ENCODE results near the gene NEURL1. TPM values are rescaled to one million over a fixed set of nuclear protein-coding genes. Genes with fewer than 3 reads are reported as not detected.

The NEURL1 gene
- total and polyA plus RNA-seq, 2 experiments from 2014 or later = 2.3 to 4.6 TPM

- Histone ChIP-seq H2AFZ (no peak overlapping the region), H3K36me3 (replicated peaks; ENCODE audit: insufficient read depth, low read depth) (no peaks in the 10 kb centered on the region), H3K79me2 (no peaks in the 10 kb centered on the region), H3K27me3 (no peaks in the 10 kb centered on the region), H3K4me3 (no peak overlapping the region), H3K4me1 (ENCODE audit: insufficient read depth) (peaks cover 5% of the 10 kb centered on the region), H3K9me3 (ENCODE audit: low read depth) (no peaks in the 10 kb centered on the region), H3K9me2 (replicated peaks; ENCODE audit: insufficient read depth) (no peaks in the 10 kb centered on the region), H3K4me2 (no peak overlapping the region), H3K27ac (no peak overlapping the region), H4K20me1 (ENCODE audit: insufficient read depth, poor library complexity, severe bottlenecking) (no peaks in the 10 kb centered on the region)
- WGBS (ENCODE audit: low lambda C conversion rate, missing lambda C conversion rate) = 97% methylated on average over 17 of the region's 18 CpGs
- TF ChIP-seq EZH2phosphoT487 (IDR thresholded peaks at IDR 0.05; ENCODE audit: low read depth, severe bottlenecking, unreplicated experiment) (no peak), CTCF (IDR thresholded peaks at IDR 0.05; ENCODE audit: poor library complexity) (no peak), EZH2 (IDR thresholded peaks at IDR 0.05; ENCODE audit: borderline replicate concordance) (no peak)
- DNase-seq (ENCODE audit: low spot score) = no peak
Measured at GRCh38 chr10:103622286-103622685, 128.8 kb downstream of the NEURL1 start.

- Histone ChIP-seq H3K36me3 (replicated peaks; ENCODE audit: insufficient read depth, low read depth) (no peaks in the 10 kb centered on the region), H3K9me2 (replicated peaks; ENCODE audit: insufficient read depth) (no peaks in the 10 kb centered on the region), H3K27me3 (no peaks in the 10 kb centered on the region), H4K20me1 (ENCODE audit: insufficient read depth, poor library complexity, severe bottlenecking) (no peaks in the 10 kb centered on the region), H3K79me2 (no peaks in the 10 kb centered on the region), H3K4me1 (ENCODE audit: insufficient read depth) (no peaks in the 10 kb centered on the region), H3K9me3 (ENCODE audit: low read depth) (no peaks in the 10 kb centered on the region), H2AFZ (no peak overlapping the region), H3K27ac (no peak overlapping the region), H3K4me3 (no peak overlapping the region), H3K4me2 (no peak overlapping the region)
- WGBS (ENCODE audit: low lambda C conversion rate, missing lambda C conversion rate) = 95% methylated on average over 11 of the region's 11 CpGs
- DNase-seq (ENCODE audit: low spot score) = no peak
- TF ChIP-seq EZH2 (IDR thresholded peaks at IDR 0.05; ENCODE audit: borderline replicate concordance) = no peak
- TF ChIP-seq EZH2phosphoT487 (IDR thresholded peaks at IDR 0.05; ENCODE audit: low read depth, severe bottlenecking, unreplicated experiment) = no peak
- TF ChIP-seq CTCF (IDR thresholded peaks at IDR 0.05; ENCODE audit: poor library complexity) = no peak
Measured at GRCh38 chr10:103622935-103623574, 129.6 kb downstream of the NEURL1 start.

- no peak for DNase-seq (ENCODE audit: low spot score)
- Histone ChIP-seq H3K4me2 (no peak overlapping the region), H3K4me3 (no peak overlapping the region), H3K9me3 (ENCODE audit: low read depth) (no peaks in the 10 kb centered on the region), H2AFZ (no peak overlapping the region), H3K27me3 (no peaks in the 10 kb centered on the region), H4K20me1 (ENCODE audit: insufficient read depth, poor library complexity, severe bottlenecking) (no peaks in the 10 kb centered on the region), H3K79me2 (no peaks in the 10 kb centered on the region), H3K4me1 (ENCODE audit: insufficient read depth) (no peaks in the 10 kb centered on the region), H3K27ac (no peak overlapping the region), H3K36me3 (replicated peaks; ENCODE audit: insufficient read depth, low read depth) (no peaks in the 10 kb centered on the region), H3K9me2 (replicated peaks; ENCODE audit: insufficient read depth) (no peaks in the 10 kb centered on the region)
- 98% methylated on average over 11 of the region's 11 CpGs for WGBS (ENCODE audit: low lambda C conversion rate, missing lambda C conversion rate)
- TF ChIP-seq EZH2 (IDR thresholded peaks at IDR 0.05; ENCODE audit: borderline replicate concordance) (no peak), CTCF (IDR thresholded peaks at IDR 0.05; ENCODE audit: poor library complexity) (no peak)
Measured at GRCh38 chr10:103626178-103626577, 132.7 kb downstream of the NEURL1 start.

Data from hepatocyte (in vitro differentiated cells).